DMS114 treated with DMSO at 0.1 percent for 48 hours (cell line): ENCODE data around the gene CCDC116.
"Not testable (repeated sequence)": the region's sequence is repeated elsewhere in the genome, so short reads cannot be mapped to it uniquely, and the experiment has no call there.

Source experiments
- DNase-seq: peaks from one replicate; lab custom pipeline; 2025; ENCODE audit not compliant: unreplicated experiment; lab: John Stamatoyannopoulos, UW

Gene CCDC116

GRCh38 chr22:21609556-21610157 lies 22.9 kb upstream of the CCDC116 start:
- DNase-seq: not testable (repeated sequence)

- no peak for DNase-seq
These were observed 21.2 kb upstream of the CCDC116 start for GRCh38 chr22:21611210-21611977.

GRCh38 chr22:21612858-21613257 lies 19.7 kb upstream of the CCDC116 start:
- DNase-seq: no peak

- no peak for DNase-seq
These were observed 18.9 kb upstream of the CCDC116 start for GRCh38 chr22:21613553-21614233.

GRCh38 chr22:21615731-21616130 lies 16.8 kb upstream of the CCDC116 start:
- DNase-seq: no peak

GRCh38 chr22:21617337-21617736 lies 15.2 kb upstream of the CCDC116 start:
- DNase-seq: not testable (repeated sequence)

- no peak for DNase-seq
These were observed 11.5 kb upstream of the CCDC116 start for GRCh38 chr22:21621025-21621424.

- no peak for DNase-seq
These were observed 10.3 kb upstream of the CCDC116 start for GRCh38 chr22:21622011-21622918.

GRCh38 chr22:21622919-21623647 lies 9.5 kb upstream of the CCDC116 start:
- no peak for DNase-seq

- DNase-seq: no peak
These were observed 9.0 kb upstream of the CCDC116 start for GRCh38 chr22:21623648-21623970.

GRCh38 chr22:21624120-21624879 lies 8.3 kb upstream of the CCDC116 start:
- no peak for DNase-seq

- DNase-seq: no peak
These were observed 7.4 kb upstream of the CCDC116 start for GRCh38 chr22:21624880-21625791.

- no peak for DNase-seq
These were observed 6.4 kb upstream of the CCDC116 start for GRCh38 chr22:21626073-21626734.

- DNase-seq: no peak
These were observed 5.7 kb upstream of the CCDC116 start for GRCh38 chr22:21626735-21627469.

GRCh38 chr22:21628386-21629254 lies 3.9 kb upstream of the CCDC116 start:
- no peak for DNase-seq

GRCh38 chr22:21629255-21630149 lies 3.1 kb upstream of the CCDC116 start, which contains the start of gene YDJC:
YDJC (minus strand) TSS chr22:21630022; CDS start chr22:21630014, 8 bp downstream.
- peak; percentile 79 for DNase-seq
